A172 (cell line): Measurements from ENCODE around the gene MYO5C. TPM values are rescaled to one million over a fixed set of nuclear protein-coding genes. Genes with fewer than 3 reads are reported as not detected.
A peak's percentile ranks its signal among the peaks of the same experiment; 100 is the strongest.
"Not testable (repeated sequence)": the region's sequence is repeated elsewhere in the genome, so short reads cannot be mapped to it uniquely, and the experiment has no call there.

Source experiments
- DNase-seq: peaks from one replicate; pipeline ENCODE4 v3.0.0-alpha.2; 2015; ENCODE audit warnings: low spot score
- total RNA-seq: library from RNA; depleted of rRNA; stranded (reverse); fragments of >200 nt; shearing (Covaris generic); gene quantifications from 2 replicates; pipeline ENCODE4 v1.2.3, GENCODE V29; 2014

Gene MYO5C
- total RNA-seq, 1 experiment from 2014 or later, result 0.88 TPM

- DNase-seq, result peak; percentile 56
Observed at GRCh38 chr15:52179278-52180195, 116.1 kb downstream of the MYO5C start.

GRCh38 chr15:52178765-52179164 is 116.8 kb downstream of the MYO5C start:
- DNase-seq, result peak; percentile 9

- no peak for DNase-seq
Observed at GRCh38 chr15:52172869-52173268, 122.7 kb downstream of the MYO5C start.

- no peak for DNase-seq
Observed at GRCh38 chr15:52171807-52172206, 123.8 kb downstream of the MYO5C start.

GRCh38 chr15:52171386-52171785 is 124.2 kb downstream of the MYO5C start:
- no peak for DNase-seq

GRCh38 chr15:52170199-52170598 is 125.4 kb downstream of the MYO5C start:
- not testable (repeated sequence) for DNase-seq

GRCh38 chr15:52165494-52166131 is 130.0 kb downstream of the MYO5C start:
- not testable (repeated sequence) for DNase-seq

GRCh38 chr15:52164631-52165265 is 130.9 kb downstream of the MYO5C start:
- no peak for DNase-seq

GRCh38 chr15:52163321-52164190 is 132.0 kb downstream of the MYO5C start:
- no peak for DNase-seq

- DNase-seq, result no peak
Observed at GRCh38 chr15:52162876-52163275, 132.7 kb downstream of the MYO5C start.

- no peak for DNase-seq
Observed at GRCh38 chr15:52162260-52162659, 133.3 kb downstream of the MYO5C start.

- no peak for DNase-seq
Observed at GRCh38 chr15:52161406-52161966, 134.1 kb downstream of the MYO5C start.

- no peak for DNase-seq
Observed at GRCh38 chr15:52159645-52160044, 136.0 kb downstream of the MYO5C start.

GRCh38 chr15:52158084-52158765 is 137.4 kb downstream of the MYO5C start:
- no peak for DNase-seq

- no peak for DNase-seq
Observed at GRCh38 chr15:52155878-52156277, 139.7 kb downstream of the MYO5C start.

GRCh38 chr15:52154896-52155865 is 140.4 kb downstream of the MYO5C start:
- no peak for DNase-seq

GRCh38 chr15:52153900-52154895 is 141.4 kb downstream of the MYO5C start:
- no peak for DNase-seq

- DNase-seq, result no peak
Observed at GRCh38 chr15:52151353-52151752, 144.3 kb downstream of the MYO5C start.
